ENCODE data around the gene COL23A1.

Gene COL23A1

GRCh38 chr5:178213003-178213461 is 377.2 kb downstream of the COL23A1 start:
- DNase-seq = no peak

DNA sequence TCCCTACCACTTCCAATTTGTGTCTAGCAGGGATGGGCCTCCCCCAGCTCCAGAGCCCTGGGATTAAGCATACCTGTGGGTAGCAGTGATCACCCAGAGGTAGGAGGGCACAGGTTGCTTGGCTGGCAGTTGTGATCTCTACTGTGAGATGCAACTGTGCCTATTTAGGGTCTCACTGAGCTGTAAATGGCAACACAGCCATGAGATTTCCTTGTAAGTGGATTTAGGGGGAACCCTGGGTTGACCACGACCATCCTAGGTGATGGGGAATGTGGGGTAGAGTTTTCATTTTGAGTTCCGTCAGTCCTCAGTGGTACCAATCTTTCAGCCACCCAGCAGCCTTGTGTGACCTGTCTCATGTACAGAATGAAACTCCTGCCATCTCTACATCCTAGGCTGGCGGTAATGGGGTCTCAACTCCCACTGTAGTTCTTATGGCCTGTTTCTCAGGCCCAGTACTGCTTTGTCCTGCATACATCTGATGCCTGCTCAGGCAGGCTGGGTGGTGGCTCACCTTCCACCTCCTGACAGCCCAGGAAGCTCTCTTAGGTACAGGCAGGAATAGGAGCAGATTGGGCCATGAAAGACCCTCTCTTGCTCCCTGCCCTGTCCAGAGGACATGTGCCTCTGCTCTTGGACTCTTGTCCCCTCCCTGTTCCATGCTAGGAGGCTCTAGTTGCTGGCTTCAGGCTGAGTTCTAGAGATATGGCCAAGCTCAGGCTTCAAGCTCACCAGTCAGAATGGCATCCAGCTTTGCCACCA is 377.8 kb downstream of the COL23A1 start:
- no peak for DNase-seq

DNA sequence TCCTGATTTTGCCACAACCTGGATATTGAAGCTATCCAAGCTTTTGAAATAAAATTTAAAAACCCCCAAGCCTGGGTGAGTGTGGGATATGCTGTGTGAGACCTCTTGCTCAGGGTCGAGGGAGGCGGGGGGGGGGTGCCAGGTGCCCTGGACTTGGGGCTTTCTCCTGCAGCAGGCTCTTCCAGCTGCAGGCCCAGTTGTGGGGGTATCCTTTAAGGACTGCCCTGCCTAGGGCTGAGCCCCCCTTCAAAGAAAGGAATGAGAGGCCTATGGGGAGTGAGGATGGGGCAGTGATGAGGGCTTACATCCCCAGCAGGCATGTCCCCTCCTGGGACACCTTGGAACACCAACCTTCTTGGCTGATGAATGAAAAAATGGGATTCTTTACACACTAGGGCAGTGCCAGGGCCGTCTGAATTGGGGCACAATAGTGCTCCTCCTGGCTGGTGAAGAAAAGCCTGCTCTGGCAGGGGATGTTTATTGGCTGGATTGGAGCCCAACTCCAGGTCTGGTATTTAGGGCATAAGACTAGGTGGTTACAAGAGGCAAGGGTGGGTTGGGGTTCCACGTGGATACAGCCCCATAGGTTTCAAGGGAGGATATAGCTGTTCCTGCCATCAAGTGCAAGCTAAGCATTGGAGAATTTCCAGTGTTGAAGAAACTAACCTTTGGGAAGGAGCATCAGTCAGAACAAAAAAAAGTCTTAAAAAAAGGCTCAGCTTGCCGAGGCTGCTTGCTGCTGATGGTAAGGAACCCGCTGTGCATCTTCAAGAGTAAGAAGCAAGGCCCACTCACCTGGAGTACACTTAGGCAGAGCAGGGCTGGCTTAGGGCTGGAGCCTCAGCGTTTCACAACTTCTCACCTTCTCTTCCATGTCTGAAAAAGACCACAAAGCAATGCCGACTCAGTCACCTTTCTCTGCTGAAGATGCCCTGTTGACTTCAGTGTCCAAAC is 378.8 kb downstream of the COL23A1 start:
- DNase-seq = no peak

DNA sequence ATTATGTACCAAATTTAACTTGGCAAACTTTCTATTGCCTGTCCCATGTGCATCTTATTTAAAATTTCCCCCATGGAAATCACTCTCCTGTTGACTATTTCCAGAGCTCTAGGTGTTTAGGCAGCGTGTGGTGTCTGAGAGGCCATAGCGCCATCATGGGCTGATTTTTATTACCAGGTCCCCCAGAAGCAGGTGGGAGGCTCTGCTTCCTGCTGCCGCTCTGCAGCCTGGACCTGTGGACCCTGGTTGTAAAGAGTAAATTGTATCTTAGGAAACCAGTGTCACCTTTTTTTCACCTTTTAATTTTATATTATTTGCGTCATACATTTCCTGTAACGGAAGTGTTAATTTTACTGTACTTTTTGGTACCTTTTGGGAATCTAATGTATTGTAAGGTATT is 379.5 kb downstream of the COL23A1 start:
- no peak for DNase-seq

- no peak for DNase-seq
These were observed 380.1 kb downstream of the COL23A1 start for GRCh38 chr5:178210073-178210535.

DNA sequence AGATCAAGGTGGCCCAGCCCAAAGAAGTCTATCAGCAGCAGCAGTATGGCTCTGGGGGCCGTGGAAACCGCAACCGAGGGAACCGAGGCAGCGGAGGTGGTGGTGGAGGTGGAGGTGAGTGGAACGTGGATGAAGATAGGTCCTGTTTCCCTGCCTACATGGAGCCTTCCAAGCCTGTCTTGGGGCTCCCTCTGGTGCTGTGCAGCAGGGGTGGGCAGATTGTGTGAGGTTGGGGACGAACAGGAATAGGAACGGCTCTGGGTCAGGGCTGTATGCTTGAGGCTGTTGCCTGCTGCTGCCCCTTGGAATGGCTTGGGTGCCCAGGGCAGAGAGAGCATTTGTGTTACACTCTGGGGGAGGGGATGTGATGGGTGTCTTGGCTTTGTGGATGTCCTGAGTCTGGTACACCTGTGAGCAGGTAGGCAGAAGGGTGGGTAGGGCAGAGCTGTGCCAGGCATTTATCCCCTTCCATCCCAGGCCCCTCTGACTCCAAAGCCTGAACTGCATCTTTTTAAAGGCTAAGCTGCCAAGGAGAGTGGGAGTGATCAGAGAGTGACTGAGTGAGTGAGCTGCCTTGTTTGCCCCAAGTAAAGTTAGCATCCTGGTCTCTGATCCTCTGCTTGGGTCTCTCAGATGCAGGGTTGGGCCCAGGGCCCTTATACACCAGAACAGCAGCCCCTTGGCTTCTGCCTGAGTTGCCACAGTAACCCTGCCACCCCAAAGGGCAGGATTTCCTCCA is 380.7 kb downstream of the COL23A1 start:
- no peak for DNase-seq

GRCh38 chr5:178208540-178209227 is 381.5 kb downstream of the COL23A1 start:
- DNase-seq = no peak

DNA sequence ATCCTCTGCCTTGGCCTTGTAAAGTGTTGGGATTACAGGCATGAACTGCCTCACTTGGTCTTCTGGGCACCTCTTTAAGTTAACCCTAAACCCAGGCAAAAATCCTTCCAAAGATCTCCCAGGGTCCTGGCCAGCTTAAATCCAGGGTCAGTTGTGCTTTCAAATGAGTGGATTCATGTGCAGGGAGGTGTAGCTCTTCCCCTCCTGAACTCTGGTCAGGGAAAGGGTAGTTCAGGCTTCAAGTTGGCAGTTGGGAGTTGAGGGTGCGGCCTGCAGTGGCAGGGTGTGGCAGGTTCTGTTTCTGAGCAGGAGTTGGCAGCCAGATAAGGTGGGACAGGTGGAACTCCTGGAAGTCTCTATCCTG is 382.3 kb downstream of the COL23A1 start:
- no peak for DNase-seq

DNA sequence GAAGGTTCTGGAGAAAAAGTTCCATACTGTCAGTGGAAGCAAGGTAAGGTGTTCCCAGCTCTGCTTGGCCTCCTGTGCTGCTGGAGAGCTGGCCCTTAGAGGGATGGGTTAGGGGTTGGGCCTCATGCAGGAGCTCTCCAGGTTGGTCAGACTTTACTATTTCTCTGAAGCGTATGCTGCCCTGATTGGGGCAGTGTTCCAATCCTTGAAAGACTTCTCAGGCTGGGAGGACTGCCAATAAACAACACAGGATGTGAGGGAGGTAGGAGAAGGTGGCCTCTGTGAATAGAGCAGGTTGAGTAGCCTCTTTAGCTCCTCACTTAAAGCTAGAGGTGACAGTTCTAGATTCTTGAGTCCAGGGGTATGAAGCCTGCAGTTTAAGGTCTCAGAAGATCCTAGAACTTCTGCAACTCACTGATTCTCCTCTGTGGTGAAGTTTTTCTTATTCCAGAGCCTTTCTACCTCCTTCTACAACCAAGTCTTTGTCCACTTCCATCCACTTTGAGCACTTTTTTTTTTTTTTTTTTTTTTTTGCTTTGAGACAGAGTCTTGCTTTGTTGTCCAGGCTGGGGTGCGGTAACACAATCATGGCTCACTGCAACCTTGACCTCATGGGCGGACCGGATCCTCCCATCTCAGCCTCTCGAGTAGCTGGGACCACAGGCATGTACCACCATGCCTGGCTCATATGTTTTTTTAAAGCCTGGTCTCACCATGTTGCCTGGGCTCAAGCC is 382.8 kb downstream of the COL23A1 start:
- DNase-seq = no peak

DNA sequence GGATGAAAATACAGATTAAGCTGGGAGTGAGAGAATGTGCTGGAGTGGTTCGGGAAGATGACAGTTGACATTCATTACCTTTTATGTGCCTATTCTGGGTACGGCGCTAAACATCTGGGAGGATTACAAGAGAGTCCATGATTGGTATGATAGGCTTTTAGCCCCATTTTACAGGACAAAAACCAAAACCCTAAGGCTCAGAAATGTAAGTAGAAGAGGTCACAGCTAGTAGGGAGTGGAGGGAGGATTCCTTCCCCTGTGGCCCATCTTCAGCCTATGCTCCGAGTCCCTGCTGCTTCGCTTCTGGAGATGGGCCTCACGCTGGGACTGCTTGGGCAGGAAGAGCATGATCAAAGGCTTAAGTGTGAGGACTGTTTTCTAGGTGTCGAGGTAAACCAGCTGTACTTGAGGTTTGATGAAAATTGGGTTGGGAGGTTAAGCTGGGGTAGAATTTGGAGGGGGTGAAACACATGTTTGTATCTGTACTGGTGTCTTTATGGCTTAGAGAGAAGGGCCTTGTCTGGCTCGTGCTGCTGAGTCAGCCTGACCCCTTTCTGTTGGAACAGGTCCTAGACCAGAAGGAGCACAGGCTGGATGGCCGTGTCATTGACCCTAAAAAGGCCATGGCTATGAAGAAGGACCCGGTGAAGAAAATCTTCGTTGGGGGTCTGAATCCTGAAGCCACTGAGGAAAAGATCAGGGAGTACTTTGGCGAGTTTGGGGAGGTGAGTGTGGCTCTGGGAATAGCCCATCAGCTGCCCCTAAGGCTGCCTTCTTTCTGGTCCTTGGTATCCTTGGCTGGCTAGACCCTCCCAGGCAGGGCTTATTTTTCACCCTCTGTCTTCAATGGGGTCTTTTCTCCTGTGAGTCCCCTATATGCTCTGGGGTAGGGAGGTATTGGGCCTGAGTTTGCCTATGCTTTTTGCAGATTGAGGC is 383.8 kb downstream of the COL23A1 start:
- DNase-seq = no peak

DNA sequence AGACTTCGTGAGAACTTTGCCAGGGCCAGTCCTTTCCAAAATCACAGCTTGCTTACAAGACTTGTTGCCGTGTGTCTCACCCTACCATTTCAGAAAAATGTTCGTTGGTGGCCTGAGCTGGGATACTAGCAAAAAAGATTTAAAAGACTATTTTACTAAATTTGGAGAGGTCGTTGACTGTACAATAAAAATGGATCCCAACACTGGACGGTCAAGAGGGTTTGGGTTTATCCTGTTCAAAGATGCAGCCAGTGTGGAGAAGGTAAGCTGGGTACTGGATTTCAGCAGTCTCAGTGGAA is 384.5 kb downstream of the COL23A1 start:
- no peak for DNase-seq

- DNase-seq = peak; percentile 1
These were observed 385.1 kb downstream of the COL23A1 start for GRCh38 chr5:178204935-178205748.

DNA sequence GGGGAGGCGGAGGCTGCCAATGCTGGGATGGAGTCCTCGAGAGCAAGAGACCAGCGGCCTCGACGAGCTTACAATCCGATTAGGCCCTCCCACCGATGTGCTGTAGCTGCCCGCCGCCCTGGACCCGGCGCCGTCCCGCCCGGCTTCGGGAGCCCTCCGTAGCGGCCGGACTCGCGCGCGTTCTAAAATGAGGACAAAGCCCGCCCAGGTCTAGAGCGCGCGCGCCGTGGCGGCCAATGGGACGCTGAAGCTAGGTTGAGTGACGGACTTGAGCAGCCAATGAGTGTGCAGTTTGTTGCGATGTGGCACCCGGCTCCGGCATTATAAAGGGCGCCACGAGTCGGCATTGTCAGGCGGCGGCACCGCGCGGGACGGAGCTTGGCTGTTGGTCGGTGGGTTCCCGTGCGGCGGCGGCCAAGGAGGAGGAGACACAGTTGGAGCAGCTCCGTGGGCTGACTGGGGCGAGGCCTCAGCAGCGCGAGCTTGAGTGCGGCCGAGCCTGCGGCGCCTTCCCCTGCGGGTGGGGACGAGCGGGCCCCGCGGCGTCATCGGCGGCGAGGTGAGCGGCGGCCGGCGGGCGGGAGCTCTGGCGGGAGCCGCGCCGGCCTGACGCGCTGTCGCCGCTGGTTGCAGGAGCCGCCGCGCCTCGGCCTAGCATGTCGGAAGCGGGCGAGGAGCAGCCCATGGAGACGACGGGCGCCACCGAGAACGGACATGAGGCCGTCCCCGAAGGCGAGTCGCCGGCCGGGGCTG is 385.8 kb downstream of the COL23A1 start, which contains the start of gene HNRNPAB:
Gene HNRNPAB (plus strand): TSS at position 352 of the 753 bp plus-strand sequence. CDS start 305 bp downstream, at position 657.
- DNase-seq = peak; percentile 79

DNA sequence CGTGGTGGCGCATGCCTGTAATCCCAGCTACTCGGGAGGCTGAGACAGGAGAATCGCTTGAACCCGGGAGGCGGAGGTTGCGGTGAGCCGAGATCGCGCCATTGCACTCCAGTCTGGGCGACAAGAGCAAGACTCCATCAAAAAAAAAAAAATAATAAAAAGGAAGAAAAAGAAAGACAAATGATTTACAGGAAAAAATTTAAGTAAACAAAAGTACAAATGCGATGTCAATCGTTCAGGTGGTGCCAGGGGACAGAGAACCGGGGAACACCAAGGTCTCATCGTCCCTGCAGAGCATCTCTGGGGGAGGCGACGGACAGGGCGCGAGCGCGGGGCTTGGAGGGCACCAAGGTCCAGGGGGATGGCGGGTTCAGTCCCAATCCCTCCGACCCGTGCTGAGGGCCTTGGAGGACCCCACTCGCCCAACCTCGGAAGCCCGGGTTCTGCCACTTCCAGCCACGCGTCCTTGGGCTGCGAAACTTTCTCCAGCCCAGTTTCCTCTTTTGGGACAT is 386.5 kb downstream of the COL23A1 start:
- no peak for DNase-seq

- no peak for DNase-seq
These were observed 387.7 kb downstream of the COL23A1 start for GRCh38 chr5:178202541-178202940.

DNA sequence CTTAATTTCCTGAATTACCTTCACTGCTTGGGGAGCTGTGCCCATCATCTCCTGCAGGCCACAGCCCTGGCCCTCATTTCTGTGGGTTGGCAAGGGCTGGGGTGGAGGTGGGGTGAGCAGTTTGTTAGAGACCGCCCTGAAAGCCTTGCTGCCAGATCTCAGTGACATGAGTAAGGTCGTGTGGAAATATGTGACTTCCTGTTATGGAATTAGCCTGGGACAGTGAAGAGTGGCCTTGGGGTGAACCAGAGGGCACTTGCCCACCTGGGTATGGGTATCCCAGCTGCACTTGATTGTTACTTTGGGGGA is 388.3 kb downstream of the COL23A1 start:
- no peak for DNase-seq

DNA sequence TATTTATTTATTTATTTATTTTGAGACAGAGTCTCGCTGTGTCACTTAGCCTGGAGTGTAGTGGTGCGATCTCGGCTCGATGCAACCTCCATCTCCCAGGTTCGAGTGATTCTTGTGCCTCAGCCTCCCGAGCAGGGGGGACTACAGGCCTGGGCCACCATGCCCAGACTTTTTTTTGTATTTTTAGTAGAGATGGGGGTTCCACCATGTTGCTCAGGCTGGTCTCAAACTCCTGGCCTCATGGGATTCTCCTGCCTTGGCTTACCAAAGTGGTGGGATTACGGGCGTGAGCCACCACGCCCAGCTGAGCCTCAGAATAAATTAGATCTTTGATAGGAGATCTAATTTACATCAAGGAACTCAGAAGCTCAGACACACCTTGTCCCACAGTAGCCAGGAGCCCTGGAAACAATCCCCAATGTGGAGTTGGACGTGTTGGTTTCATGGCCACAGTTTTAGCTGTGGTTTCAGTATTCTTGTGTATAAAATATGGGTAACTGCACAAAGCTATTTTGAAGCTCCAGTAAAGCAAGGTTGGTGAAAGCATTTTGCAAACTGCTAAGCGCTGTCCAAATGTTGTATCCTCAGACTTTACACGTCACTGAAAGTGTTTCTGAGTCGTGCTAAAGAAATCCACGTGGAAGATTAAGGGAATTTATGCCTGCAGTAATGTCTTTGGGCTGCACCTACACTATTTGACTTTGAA is 388.8 kb downstream of the COL23A1 start:
- no peak for DNase-seq

Data from DMS79 treated with DMSO at 0.1 percent for 48 hours (cell line).